GM12878 (cell line): Measurements from ENCODE around the gene ULBP1. TPM values are rescaled to one million over a fixed set of nuclear protein-coding genes. Genes with fewer than 3 reads are reported as not detected.

Source experiments
- ATAC-seq: fragments of 200-7000 bp; cut with Tn5 transposase; 3 replicates; pipeline ENCODE4 v1.9.1; 2020; ENCODE audit warnings: mild to moderate bottlenecking, moderate library complexity
- BruUV-seq: library from RNA; stranded (reverse); fragments of 400-500 nt; replicated peaks from 2 replicates; lab custom pipeline; 2021; lab: Mats Ljungman, UMichigan
- CTCF ChIA-PET: fragments of 300-600 bp; sonication (Branson Sonifier 250); formaldehyde crosslinking; extraction: SDS; loops from one replicate; lab custom pipeline; 2021; ENCODE audit warnings: inconsistent platforms; lab: Yijun Ruan, JAX
- POLR2A ChIA-PET: fragments of 350-600 bp; formaldehyde crosslinking; extraction: SDS; loops from one replicate; lab custom pipeline; 2021; ENCODE audit warnings: inconsistent platforms; lab: Charles Lee
- RAD21 ChIA-PET: fragments of 300-600 bp; sonication (Branson Sonifier 250); formaldehyde crosslinking; loops from one replicate; lab custom pipeline; 2023; ENCODE audit warnings: antibody characterized with exemption; ENCODE audit not compliant: unreplicated experiment; lab: Charles Lee
- SMC1A ChIA-PET: fragments of 300-600 bp; sonication (Branson Sonifier 250); formaldehyde crosslinking; loops from one replicate; lab custom pipeline; 2023; ENCODE audit not compliant: unreplicated experiment, uncharacterized antibody; lab: Charles Lee
- DNase-seq: peaks from one replicate; pipeline ENCODE4 v3.0.0-alpha.2; 2011; ENCODE audit warnings: low read depth, low spot score
- FAIRE-seq: peaks from 3 replicates; lab custom pipeline; 2011; peaks lifted over from hg19 to GRCh38; lab: Jason Lieb, UNC
- H2AFZ ChIP-seq: 2 replicates; pipeline ENCODE4 v1.6.0; 2011; ENCODE audit warnings: low read depth, low read length, control low read depth; ENCODE audit not compliant: control insufficient read depth
- H3K27ac ChIP-seq: 2 replicates; pipeline ENCODE4 v1.5.1; 2011; ENCODE audit warnings: control low read depth; ENCODE audit not compliant: control insufficient read depth, insufficient read depth
- H3K27me3 ChIP-seq, 2 experiments: replicated peaks in 1 of 2; 2 replicates each; pipeline versions ENCODE4 v1.6.0 to v1.6.1; 2011; ENCODE audit warnings: low read length in 1 of 2; ENCODE audit not compliant: control insufficient read depth in 2 of 2, insufficient read depth in 2 of 2
- H3K36me3 ChIP-seq, 2 experiments: 2 replicates each; pipeline ENCODE4 v1.5.1; 2011; ENCODE audit warnings: low read length in 1 of 2; ENCODE audit not compliant: control insufficient read depth in 2 of 2, insufficient read depth in 2 of 2
- H3K4me1 ChIP-seq: 2 replicates; pipeline ENCODE4 v1.6.1; 2011; ENCODE audit warnings: mild to moderate bottlenecking, low read length, moderate library complexity, mixed read lengths; ENCODE audit not compliant: control insufficient read depth, insufficient read depth
- H3K4me2 ChIP-seq: 2 replicates; pipeline ENCODE4 v1.6.0; 2011; ENCODE audit warnings: control low read depth; ENCODE audit not compliant: control insufficient read depth, insufficient read depth
- H3K4me3 ChIP-seq: fragments of 200-600 bp; sonication (generic); 2 replicates; pipeline ENCODE4 v1.5.1; 2016
- H3K79me2 ChIP-seq: 2 replicates; pipeline ENCODE4 v1.6.0; 2011; ENCODE audit warnings: low read length; ENCODE audit not compliant: control insufficient read depth, insufficient read depth
- H3K9ac ChIP-seq: 2 replicates; pipeline ENCODE4 v1.8.0; 2011; ENCODE audit warnings: low read length, control low read depth, mixed read lengths; ENCODE audit not compliant: control insufficient read depth, insufficient read depth
- H3K9me3 ChIP-seq: replicated peaks from 3 replicates; pipeline ENCODE4 v1.5.1; 2011; ENCODE audit warnings: mild to moderate bottlenecking, low read length; ENCODE audit not compliant: control insufficient read depth, insufficient read depth
- H4K20me1 ChIP-seq: 2 replicates; pipeline ENCODE4 v1.6.0; 2011; ENCODE audit not compliant: control insufficient read depth, insufficient read depth
- BMI1 ChIP-seq: fragments of 450-650 bp; IDR thresholded peaks from 2 replicates; pipeline ENCODE4 v1.6.1; 2016; ENCODE audit warnings: mild to moderate bottlenecking, moderate library complexity, borderline replicate concordance
- CREB1 ChIP-seq: IDR thresholded peaks from 2 replicates; pipeline ENCODE4 v1.6.1; 2012; ENCODE audit warnings: low read depth, mild to moderate bottlenecking, inconsistent platforms
- FOXM1 ChIP-seq: IDR thresholded peaks from 2 replicates; pipeline ENCODE4 v1.6.1; 2012; ENCODE audit warnings: low read depth, mild to moderate bottlenecking, inconsistent platforms, low read length, moderate library complexity
- NFYA ChIP-seq: IDR thresholded peaks from 2 replicates; pipeline ENCODE4 v1.6.1; 2011; ENCODE audit warnings: low read depth, mild to moderate bottlenecking, low read length, improper control_type of control experiment, borderline replicate concordance
- NR2C2 ChIP-seq: IDR thresholded peaks from 2 replicates; pipeline ENCODE4 v1.6.1; 2011; ENCODE audit warnings: borderline replicate concordance, low read depth; ENCODE audit not compliant: control insufficient read depth, insufficient read length
- RCOR1 ChIP-seq: conservative IDR thresholded peaks from 2 replicates; pipeline ENCODE4 v1.6.1; 2012; ENCODE audit warnings: low read depth, low read length, improper control_type of control experiment
- TCF12 ChIP-seq: IDR thresholded peaks from 2 replicates; pipeline ENCODE4 v1.6.1; 2011; ENCODE audit warnings: low read depth, mild to moderate bottlenecking, low read length
- TCF7 ChIP-seq: IDR thresholded peaks from 2 replicates; pipeline ENCODE4 v1.6.1; 2014; ENCODE audit warnings: antibody characterized with exemption, borderline replicate concordance
- WGBS: methylation state at CpG from one replicate; pipeline ENCODE4 v1.1.6; 2016; ENCODE audit warnings: low lambda C conversion rate; ENCODE audit not compliant: insufficient replicate concordance, insufficient coverage; ENCODE audit errors: missing lambda C conversion rate; 5-methylcytosine and 5-hydroxymethylcytosine counted together
- in situ Hi-C: fragments of 300-500 bp; cut with MboI; formaldehyde crosslinking; loops from 9 replicates; pipeline ENCODE4 v1.14.3; 2018; ENCODE audit warnings: mixed read lengths
- intact Hi-C: fragments of 100-400 bp; cut with micrococcal nuclease; formaldehyde crosslinking; loops from one replicate; pipeline ENCODE4 v1.14.2; 2022; ENCODE audit not compliant: unreplicated experiment
- polyA plus RNA-seq, 11 experiments: library from polyadenylated mRNA; depleted of rRNA in 4 of 11; unstranded in 6 of 11; stranded (reverse) in 5 of 11; fragments of >200 nt; fragmentation: Nextera tagmentation in 4 of 11; fragmentation: Illumina TruSeq in 1 of 11; extraction: Ambion mirVana in 4 of 11; extraction: Trizol in 1 of 11; gene quantifications; 1 replicate in 1 of 11; 2 replicates in 10 of 11; pipeline versions ENCODE4 v1.2.1 to v1.2.3, GENCODE V29; 2011 to 2016; ENCODE audit warnings: inconsistent platforms in 2 of 11, missing spikeins in 2 of 11, low read depth in 1 of 11
- total RNA-seq, 4 experiments: library from RNA; depleted of rRNA in 3 of 4; stranded (reverse); fragments of >200 nt in 3 of 4; fragmentation: Illumina TruSeq in 1 of 4; extraction: Trizol in 1 of 4; gene quantifications; 2 replicates each; pipeline versions ENCODE4 v1.2.1 to v1.2.3, GENCODE V29; 2013 to 2021
- TF ChIP-seq, protein P1 (sequence below): fragments of 450-650 bp; IDR thresholded peaks from 2 replicates; pipeline ENCODE4 v1.6.1; 2018; ENCODE audit warnings: mild to moderate bottlenecking, low read depth, moderate library complexity; ENCODE audit not compliant: partially characterized antibody

The ULBP1 gene
- total and polyA plus RNA-seq, 10 of the 15 experiments (the other 5 are each of a cell fraction or from before 2014, with no cell fraction given): 0.02 to 0.12 (median 0.04) TPM; not detected in 7

DNA sequence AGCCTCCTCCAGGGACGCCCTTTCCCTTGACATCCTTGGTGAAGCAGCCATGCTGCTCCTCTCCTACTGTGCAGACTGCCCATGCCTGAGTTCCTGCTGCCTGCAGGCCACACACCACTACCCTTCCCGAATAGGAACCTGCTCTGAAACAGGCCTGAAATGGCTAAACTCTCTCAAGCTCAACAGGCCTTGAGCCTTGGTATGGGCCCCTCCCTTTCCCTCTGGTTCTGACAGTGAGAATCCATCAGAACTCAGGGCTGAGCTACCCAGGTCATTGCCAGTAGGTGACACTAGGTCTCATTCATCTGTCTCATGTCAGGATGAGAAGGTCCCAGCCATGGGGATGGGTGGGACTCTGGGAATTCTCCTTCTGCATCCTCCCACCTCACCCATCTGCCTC, 35.9 kb downstream of the ULBP1 start:
- no peak for FAIRE-seq
- Histone ChIP-seq H3K9ac (no peak overlapping the region), H3K4me3 (no peak overlapping the region), H3K79me2 (no peaks in the 10 kb centered on the region), H4K20me1 (no peaks in the 10 kb centered on the region; the same call in 1 of the 2 replicates), H3K4me1 (peaks cover 32% of the 10 kb centered on the region), H3K36me3 (no peaks in the 10 kb centered on the region), H3K27ac (no peak overlapping the region), H2AFZ (no peak overlapping the region), H3K9me3 (peaks cover 8% of the 10 kb centered on the region; the same call in 2 of the 3 replicates), H3K4me2 (no peak overlapping the region), H3K27me3 (peaks cover 0 to 5% of the 10 kb centered on the region in 2 experiments; a peak in 1 of 4 replicates)
- no TSS peak for BruUV-seq
- CTCF ChIA-PET: no interaction called here
- no peak for DNase-seq
- intact Hi-C loops (no loop called here), in situ Hi-C loops (no loop called here)
- SMC1A ChIA-PET: no interaction called here
- POLR2A ChIA-PET: no interaction called here
- WGBS: 20% methylated on average over 2 of the region's 2 CpGs
- TF ChIP-seq RCOR1 (no peak), CREB1 (no peak), TCF12 (no peak), FOXM1 (no peak), NFYA (no peak), NR2C2 (no peak), TCF7 (no peak), BMI1 (no peak)
- TF ChIP-seq, protein P1, sequence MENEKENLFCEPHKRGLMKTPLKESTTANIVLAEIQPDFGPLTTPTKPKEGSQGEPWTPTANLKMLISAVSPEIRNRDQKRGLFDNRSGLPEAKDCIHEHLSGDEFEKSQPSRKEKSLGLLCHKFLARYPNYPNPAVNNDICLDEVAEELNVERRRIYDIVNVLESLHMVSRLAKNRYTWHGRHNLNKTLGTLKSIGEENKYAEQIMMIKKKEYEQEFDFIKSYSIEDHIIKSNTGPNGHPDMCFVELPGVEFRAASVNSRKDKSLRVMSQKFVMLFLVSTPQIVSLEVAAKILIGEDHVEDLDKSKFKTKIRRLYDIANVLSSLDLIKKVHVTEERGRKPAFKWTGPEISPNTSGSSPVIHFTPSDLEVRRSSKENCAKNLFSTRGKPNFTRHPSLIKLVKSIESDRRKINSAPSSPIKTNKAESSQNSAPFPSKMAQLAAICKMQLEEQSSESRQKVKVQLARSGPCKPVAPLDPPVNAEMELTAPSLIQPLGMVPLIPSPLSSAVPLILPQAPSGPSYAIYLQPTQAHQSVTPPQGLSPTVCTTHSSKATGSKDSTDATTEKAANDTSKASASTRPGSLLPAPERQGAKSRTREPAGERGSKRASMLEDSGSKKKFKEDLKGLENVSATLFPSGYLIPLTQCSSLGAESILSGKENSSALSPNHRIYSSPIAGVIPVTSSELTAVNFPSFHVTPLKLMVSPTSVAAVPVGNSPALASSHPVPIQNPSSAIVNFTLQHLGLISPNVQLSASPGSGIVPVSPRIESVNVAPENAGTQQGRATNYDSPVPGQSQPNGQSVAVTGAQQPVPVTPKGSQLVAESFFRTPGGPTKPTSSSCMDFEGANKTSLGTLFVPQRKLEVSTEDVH: no peak
- no peak for ATAC-seq
- RAD21 ChIA-PET: no interaction called here
